ENCODE results near the gene SFTPA2. TPM values are rescaled to one million over a fixed set of nuclear protein-coding genes. Genes with fewer than 3 reads are reported as not detected.
"Not testable (repeated sequence)": the region's sequence is repeated elsewhere in the genome, so short reads cannot be mapped to it uniquely, and the experiment has no call there.

Gene SFTPA2
- total RNA-seq, 2 donors from 2014 or later: not detected

GRCh38 chr10:79601939-79602338, 41.7 kb upstream of the SFTPA2 start:
- H3K4me3 ChIP-seq: no peak overlapping the region
- no peaks in the 10 kb centered on the region for H3K36me3 ChIP-seq
- no peak for ATAC-seq (ENCODE audit: insufficient number of reproducible peaks, low FRiP score, low read depth)
- no peaks in the 10 kb centered on the region for H3K4me1 ChIP-seq (ENCODE audit: control insufficient read depth in 1 of 2, low read depth in 2 of 2)
- no peaks in the 10 kb centered on the region for H3K27me3 ChIP-seq (replicated peaks; ENCODE audit: insufficient read depth)
- no peak for DNase-seq (ENCODE audit: low spot score)
- no peak for TF ChIP-seq CTCF (IDR thresholded peaks at IDR 0.05)
- no peak overlapping the region for H3K27ac ChIP-seq
- no peaks in the 10 kb centered on the region for H3K9me3 ChIP-seq

- ATAC-seq (ENCODE audit: insufficient number of reproducible peaks, low FRiP score, low read depth); H3K27me3 ChIP-seq (replicated peaks; ENCODE audit: insufficient read depth); H3K9me3 ChIP-seq; H3K4me3 ChIP-seq; H3K27ac ChIP-seq; H3K4me1 ChIP-seq (ENCODE audit: control insufficient read depth in 1 of 2, low read depth in 2 of 2); DNase-seq (ENCODE audit: low spot score); H3K36me3 ChIP-seq: not testable (repeated sequence)
Observed at GRCh38 chr10:79599644-79600043, 39.4 kb upstream of the SFTPA2 start.

DNA sequence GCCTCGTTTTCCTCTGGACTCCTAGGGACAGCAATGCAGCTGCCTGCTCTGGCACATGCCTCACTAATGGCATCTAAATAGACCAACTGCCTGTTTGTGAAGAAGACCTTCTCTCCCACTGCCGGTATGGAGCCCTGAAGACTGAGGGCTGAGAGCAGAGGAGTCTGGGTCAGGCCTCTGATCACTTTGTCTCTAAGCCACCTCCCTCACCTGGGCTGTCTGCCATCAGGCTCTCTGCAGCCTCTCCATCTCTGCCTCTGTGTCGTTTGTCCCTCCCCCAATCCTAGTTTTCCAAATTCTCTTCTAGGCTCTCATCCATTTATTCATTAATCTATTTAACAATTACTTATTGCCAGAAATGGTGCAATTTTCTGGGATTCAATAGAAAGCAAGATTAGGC, 35.3 kb upstream of the SFTPA2 start:
- Histone ChIP-seq H3K9me3 (no peaks in the 10 kb centered on the region), H3K4me3 (no peak overlapping the region), H3K27ac (no peak overlapping the region), H3K4me1 (ENCODE audit: control insufficient read depth in 1 of 2, low read depth in 2 of 2) (no peaks in the 10 kb centered on the region), H3K36me3 (no peaks in the 10 kb centered on the region), H3K27me3 (replicated peaks; ENCODE audit: insufficient read depth) (no peaks in the 10 kb centered on the region)
- TF ChIP-seq CTCF (IDR thresholded peaks at IDR 0.05): no peak
- ATAC-seq (ENCODE audit: insufficient number of reproducible peaks, low FRiP score, low read depth): no peak
- no peak for DNase-seq (ENCODE audit: low spot score)

- not testable (repeated sequence) for H3K9me3 ChIP-seq; H3K36me3 ChIP-seq; H3K4me1 ChIP-seq (ENCODE audit: control insufficient read depth in 1 of 2, low read depth in 2 of 2); H3K27me3 ChIP-seq (replicated peaks; ENCODE audit: insufficient read depth); H3K27ac ChIP-seq; DNase-seq (ENCODE audit: low spot score); ATAC-seq (ENCODE audit: insufficient number of reproducible peaks, low FRiP score, low read depth); H3K4me3 ChIP-seq
Observed at GRCh38 chr10:79594565-79594964, 34.4 kb upstream of the SFTPA2 start.

DNA sequence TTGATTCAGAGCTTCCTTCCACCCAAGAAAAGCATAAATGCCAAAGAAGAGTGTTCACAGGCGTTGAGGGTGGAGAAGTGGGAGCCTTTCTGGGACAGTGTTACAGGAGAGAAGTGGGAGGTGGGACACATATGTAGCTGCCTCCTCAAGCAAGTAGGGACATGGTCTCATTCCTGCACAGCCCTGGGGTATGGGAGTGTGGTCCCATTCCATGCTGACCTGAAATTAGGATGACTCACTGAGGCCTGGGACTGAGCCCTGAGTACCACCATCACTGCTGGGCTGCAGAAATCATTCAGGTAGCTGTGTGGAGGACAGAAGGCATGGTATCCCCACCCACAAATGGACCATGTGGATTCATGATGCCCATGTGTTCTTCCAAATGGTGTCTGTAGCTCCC, 33.2 kb upstream of the SFTPA2 start:
- Histone ChIP-seq H3K4me1 (ENCODE audit: control insufficient read depth in 1 of 2, low read depth in 2 of 2) (no peaks in the 10 kb centered on the region), H3K27me3 (replicated peaks; ENCODE audit: insufficient read depth) (no peaks in the 10 kb centered on the region), H3K27ac (no peak overlapping the region), H3K9me3 (no peaks in the 10 kb centered on the region), H3K4me3 (no peak overlapping the region), H3K36me3 (no peaks in the 10 kb centered on the region)
- DNase-seq (ENCODE audit: low spot score) (no peak), ATAC-seq (ENCODE audit: insufficient number of reproducible peaks, low FRiP score, low read depth) (no peak)
- TF ChIP-seq CTCF (IDR thresholded peaks at IDR 0.05): no peak

- no peaks in the 10 kb centered on the region for H3K36me3 ChIP-seq
- no peaks in the 10 kb centered on the region for H3K9me3 ChIP-seq
- no peak for TF ChIP-seq CTCF (IDR thresholded peaks at IDR 0.05)
- no peak overlapping the region for H3K27ac ChIP-seq
- H3K27me3 ChIP-seq (replicated peaks; ENCODE audit: insufficient read depth): no peaks in the 10 kb centered on the region
- ATAC-seq (ENCODE audit: insufficient number of reproducible peaks, low FRiP score, low read depth) (no peak), DNase-seq (ENCODE audit: low spot score) (no peak)
- no peaks in the 10 kb centered on the region for H3K4me1 ChIP-seq (ENCODE audit: control insufficient read depth in 1 of 2, low read depth in 2 of 2)
- H3K4me3 ChIP-seq: no peak overlapping the region
Observed at GRCh38 chr10:79588800-79589199, 28.6 kb upstream of the SFTPA2 start.

Data from thoracic aorta (tissue), 2 donors.